SK-N-SH (cell line): ENCODE results near the gene LIPN. TPM values are rescaled to one million over a fixed set of nuclear protein-coding genes. Genes with fewer than 3 reads are reported as not detected.
A peak's percentile ranks its signal among the peaks of the same experiment; 100 is the strongest.

Experiments
- CTCF ChIA-PET: fragments of 300-600, 350-600 bp; formaldehyde crosslinking; extraction: SDS; loops from one replicate; lab custom pipeline; 2021; lab: Yijun Ruan, JAX
- POLR2A ChIA-PET: fragments of 350-600 bp; sonication (Branson Sonifier 250); formaldehyde crosslinking; extraction: SDS; loops from one replicate; lab custom pipeline; 2020; ENCODE audit warnings: antibody characterized with exemption, inconsistent platforms; lab: Yijun Ruan, JAX
- DNase-seq: peaks from one replicate; pipeline ENCODE4 v3.0.0; 2012
- H2AFZ ChIP-seq: fragments of 200-600 bp; sonication (generic); 2 replicates; pipeline ENCODE4 v1.8.1; 2016; ENCODE audit warnings: antibody characterized with exemption, mild to moderate bottlenecking, low read depth
- H3F3A ChIP-seq: fragments of 200-600 bp; sonication (generic); replicated peaks from 2 replicates; pipeline ENCODE3; 2016; ENCODE audit warnings: antibody characterized with exemption, mild to moderate bottlenecking; ENCODE audit not compliant: insufficient read depth
- H3K27ac ChIP-seq, 2 experiments: fragments of 200-500 bp in 1 of 2; fragments of 200-600 bp in 1 of 2; sonication (Bioruptor generic) in 1 of 2; sonication (generic), shearing (Covaris generic) in 1 of 2; 2 replicates each; pipeline versions ENCODE4 v1.5.1 to v1.6.1; 2014 to 2016; ENCODE audit warnings: low read depth in 2 of 2, inconsistent platforms in 1 of 2, low read length in 1 of 2, mild to moderate bottlenecking in 1 of 2, mixed read lengths in 1 of 2
- H3K27me3 ChIP-seq: fragments of 200-600 bp; sonication (generic), shearing (Covaris generic); 2 replicates; pipeline ENCODE4 v1.6.1; 2016; ENCODE audit warnings: mixed run types; ENCODE audit not compliant: insufficient read depth
- H3K36me3 ChIP-seq, 2 experiments: fragments of 200-500 bp in 1 of 2; fragments of 200-600 bp in 1 of 2; sonication (Bioruptor generic) in 1 of 2; sonication (generic) in 1 of 2; replicated peaks in 1 of 2; 2 replicates each; pipeline versions ENCODE3 to v1.5.1; 2014 to 2016; ENCODE audit warnings: low read length in 1 of 2, mild to moderate bottlenecking in 1 of 2; ENCODE audit not compliant: insufficient read depth in 2 of 2, control insufficient read depth in 1 of 2
- H3K4me1 ChIP-seq, 2 experiments: fragments of 200-500 bp in 1 of 2; fragments of 200-600 bp in 1 of 2; sonication (Bioruptor generic) in 1 of 2; sonication (generic), shearing (Covaris generic) in 1 of 2; 2 replicates each; pipeline versions ENCODE4 v1.5.1 to v1.6.1; 2014 to 2016; ENCODE audit warnings: low read depth in 1 of 2, low read length in 1 of 2, mixed run types in 1 of 2; ENCODE audit not compliant: insufficient read depth in 2 of 2, control insufficient read depth in 1 of 2
- H3K4me2 ChIP-seq: fragments of 200-600 bp; sonication (generic), shearing (Covaris generic); 2 replicates; pipeline ENCODE4 v1.6.1; 2017; ENCODE audit warnings: mixed run types
- H3K4me3 ChIP-seq, 2 experiments: fragments of 200-500 bp in 1 of 2; fragments of 200-600 bp in 1 of 2; sonication (Bioruptor generic) in 1 of 2; sonication (generic), shearing (Covaris generic) in 1 of 2; 2 replicates each; pipeline versions ENCODE4 v1.5.1 to v1.8.1; 2014 to 2016; ENCODE audit warnings: low read depth in 2 of 2, inconsistent platforms in 1 of 2, low read length in 1 of 2, mild to moderate bottlenecking in 1 of 2, mixed read lengths in 1 of 2, moderate library complexity in 1 of 2
- H3K79me2 ChIP-seq: fragments of 200-600 bp; sonication (generic); 2 replicates; pipeline ENCODE4 v1.8.1; 2017; ENCODE audit warnings: mild to moderate bottlenecking; ENCODE audit not compliant: insufficient read depth
- H3K9ac ChIP-seq: fragments of 200-600 bp; sonication (generic); 2 replicates; pipeline ENCODE4 v1.6.1; 2017; ENCODE audit warnings: mixed run types
- H3K9me2 ChIP-seq: fragments of 200-600 bp; sonication (generic); 2 replicates; pipeline ENCODE4 v1.6.1; 2017; ENCODE audit warnings: mixed run types
- H3K9me3 ChIP-seq: fragments of 200-600 bp; sonication (generic); 2 replicates; pipeline ENCODE4 v1.6.1; 2017; ENCODE audit warnings: mixed run types, mild to moderate bottlenecking, moderate library complexity
- H4K20me1 ChIP-seq: fragments of 200-600 bp; sonication (generic); 2 replicates; pipeline ENCODE4 v1.6.1; 2017; ENCODE audit warnings: mild to moderate bottlenecking, mixed run types; ENCODE audit not compliant: insufficient read depth
- ELF1 ChIP-seq: IDR thresholded peaks from 2 replicates; pipeline ENCODE4 v1.4.0; 2012
- EP300 ChIP-seq, 2 experiments: IDR thresholded peaks; 2 replicates each; pipeline versions ENCODE4 v1.4.0 to v1.6.1; 2012; ENCODE audit warnings: borderline replicate concordance in 1 of 2, low read depth in 1 of 2, low read length in 1 of 2
- EZH2phosphoT487 ChIP-seq: fragments of 200-600 bp; sonication (generic); IDR thresholded peaks from 2 replicates; pipeline ENCODE4 v1.6.1; 2017; ENCODE audit warnings: low read depth, mixed run types, mild to moderate bottlenecking, antibody characterized with exemption, moderate library complexity, borderline replicate concordance
- FOSL2 ChIP-seq: IDR thresholded peaks from 2 replicates; pipeline ENCODE4 v1.4.0; 2012; ENCODE audit warnings: low read depth, mild to moderate bottlenecking, moderate library complexity, borderline replicate concordance
- FOXJ3 ChIP-seq: sonication (generic); formaldehyde crosslinking; IDR thresholded peaks from 2 replicates; pipeline ENCODE4 v1.5.1; 2020; ENCODE audit warnings: mild to moderate bottlenecking, missing genetic modification reagents
- GABPA ChIP-seq: IDR thresholded peaks from 2 replicates; pipeline ENCODE4 v1.4.0; 2012; ENCODE audit warnings: low read depth, mild to moderate bottlenecking
- GATA2 ChIP-seq: sonication (generic); formaldehyde crosslinking; IDR thresholded peaks from 2 replicates; pipeline ENCODE4 v1.5.0; 2020; ENCODE audit warnings: mild to moderate bottlenecking, missing genetic modification reagents
- JUND ChIP-seq: IDR thresholded peaks from 2 replicates; pipeline ENCODE4 v1.4.0; 2012
- MXI1 ChIP-seq: IDR thresholded peaks from 2 replicates; pipeline ENCODE4 v1.6.1; 2012; ENCODE audit warnings: mild to moderate bottlenecking, low read depth, low read length, improper control_type of control experiment
- POLR2AphosphoS5 ChIP-seq: IDR thresholded peaks from 2 replicates; pipeline ENCODE4 v1.6.1; 2012; ENCODE audit warnings: low read depth, low read length
- RFX5 ChIP-seq: IDR thresholded peaks from 2 replicates; pipeline ENCODE4 v1.6.1; 2012; ENCODE audit warnings: mild to moderate bottlenecking, improper control_type of control experiment, low read length
- RXRA ChIP-seq: IDR thresholded peaks from 2 replicates; pipeline ENCODE4 v1.4.0; 2012; ENCODE audit warnings: low read depth, mild to moderate bottlenecking, borderline replicate concordance
- TAF1 ChIP-seq: IDR thresholded peaks from 2 replicates; pipeline ENCODE4 v1.6.1; 2012; ENCODE audit warnings: low read depth, mild to moderate bottlenecking, low read length, moderate library complexity, borderline replicate concordance
- TCF12 ChIP-seq: IDR thresholded peaks from 2 replicates; pipeline ENCODE4 v1.4.0; 2012
- TEAD4 ChIP-seq: IDR thresholded peaks from 2 replicates; pipeline ENCODE4 v1.4.0; 2012; ENCODE audit warnings: mild to moderate bottlenecking, borderline replicate concordance; ENCODE audit not compliant: insufficient read depth
- YY1 ChIP-seq: IDR thresholded peaks from 2 replicates; pipeline ENCODE4 v1.4.0; 2012; ENCODE audit warnings: low read depth, mild to moderate bottlenecking
- WGBS: methylation state at CpG from one replicate; pipeline ENCODE4 v1.1.6; 2017; ENCODE audit warnings: low lambda C conversion rate; 5-methylcytosine and 5-hydroxymethylcytosine counted together
- polyA plus RNA-seq, 3 experiments: library from polyadenylated mRNA; depleted of rRNA; stranded (reverse); fragments of >200 nt; gene quantifications; 2 replicates each; pipeline ENCODE4 v1.2.3, GENCODE V29; 2012
- TF ChIP-seq, protein P1 (sequence below): fragments of 150-350 bp; IDR thresholded peaks from 2 replicates; pipeline ENCODE4 v1.6.1; 2017; ENCODE audit warnings: antibody characterized with exemption, low read length, low read depth, borderline replicate concordance
- TF ChIP-seq, protein P2 (sequence below): IDR thresholded peaks from 2 replicates; pipeline ENCODE4 v1.4.0; 2012; ENCODE audit warnings: low read depth, borderline replicate concordance
- TF ChIP-seq, protein P3 (sequence below): fragments of 200-600 bp; sonication (generic); IDR thresholded peaks from 2 replicates; pipeline ENCODE4 v1.6.1; 2017; ENCODE audit warnings: antibody characterized with exemption, mild to moderate bottlenecking, moderate library complexity
- TF ChIP-seq, protein P4 (sequence below): IDR thresholded peaks from 2 replicates; pipeline ENCODE4 v1.4.0; 2012; ENCODE audit warnings: low read depth, borderline replicate concordance

Gene LIPN
- polyA plus RNA-seq, 1 of the 3 experiments (the other 2 are of a cell fraction): not detected

DNA sequence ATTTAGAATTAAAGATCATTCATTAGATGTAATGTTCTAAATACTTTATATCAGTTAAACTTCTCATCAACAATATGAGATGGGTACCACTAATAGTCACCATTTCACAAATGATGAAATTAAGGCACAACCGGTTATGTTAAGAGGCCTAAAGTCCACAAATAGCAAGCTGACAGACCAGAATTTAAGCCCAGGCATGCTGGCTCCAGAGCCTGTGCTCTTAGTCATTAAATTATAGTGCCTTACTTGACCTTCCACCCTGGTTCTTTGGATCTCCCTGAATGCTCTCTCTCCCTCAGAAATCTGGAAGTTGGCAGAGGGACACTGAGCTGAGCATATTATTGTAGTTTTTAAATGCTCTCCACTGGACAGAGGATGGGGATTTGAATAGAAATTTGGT lies 3.6 kb downstream of the LIPN start:
- 0 out of 2 replicates have a peak overlapping the region, but pooled peaks have one; percentile 36 for H2AFZ ChIP-seq
- H3K9me3 ChIP-seq: no peaks in the 10 kb centered on the region
- no peaks in the 10 kb centered on the region for H4K20me1 ChIP-seq
- no peaks in the 10 kb centered on the region for H3K4me1 ChIP-seq
- no peak overlapping the region for H3K4me3 ChIP-seq
- no peaks in the 10 kb centered on the region for H3K36me3 ChIP-seq
- DNase-seq: no peak
- H3K9ac ChIP-seq: no peak overlapping the region
- CTCF ChIA-PET: interaction anchor here (0.7 to 1.6 kb wide), 2 partner anchors 15 to 47 kb away, joined by 3 to 4 read pairs; no protein-coding TSS in a partner anchor
- peaks cover under 1% of the 10 kb centered on the region for H3F3A ChIP-seq
- TF ChIP-seq ELF1: no peak
- TF ChIP-seq GATA2 (CRISPR knock-in tag): no peak
- no peak for TF ChIP-seq EZH2phosphoT487
- TF ChIP-seq RFX5: no peak
- no peak for TF ChIP-seq MXI1
- no peak for TF ChIP-seq FOSL2
- no peak for TF ChIP-seq JUND
- TF ChIP-seq FOXJ3: no peak
- TF ChIP-seq TEAD4: no peak
- TF ChIP-seq, all 33 proteins: peak for 0
- H3K4me2 ChIP-seq: no peak overlapping the region
- H3K27me3 ChIP-seq: no peaks in the 10 kb centered on the region
- no peaks in the 10 kb centered on the region for H3K79me2 ChIP-seq
- no peaks in the 10 kb centered on the region for H3K9me2 ChIP-seq
- WGBS: 86% methylated on average over 1 of the region's 1 CpG
- no peak overlapping the region for H3K27ac ChIP-seq
- POLR2A ChIA-PET: no interaction called here

DNA sequence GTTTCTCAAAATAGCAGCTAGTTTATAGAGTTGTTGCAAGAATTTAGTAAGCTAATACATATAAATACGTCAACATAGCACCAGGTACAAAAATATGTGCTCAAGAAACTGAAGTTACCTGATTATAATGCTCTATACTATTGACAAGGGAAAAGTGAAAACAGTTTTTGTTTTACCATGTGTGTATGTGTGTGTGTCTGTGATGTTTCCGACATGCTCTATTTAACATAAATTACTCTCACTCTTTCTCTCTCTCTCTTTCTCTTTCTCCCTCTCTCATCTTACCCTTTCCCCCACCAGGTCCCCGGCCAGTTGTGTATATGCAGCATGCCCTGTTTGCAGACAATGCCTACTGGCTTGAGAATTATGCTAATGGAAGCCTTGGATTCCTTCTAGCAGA lies 4.3 kb downstream of the LIPN start:
- H3K9me3 ChIP-seq: no peaks in the 10 kb centered on the region
- H3K79me2 ChIP-seq: no peaks in the 10 kb centered on the region
- H3K4me3 ChIP-seq: no peak overlapping the region
- ChIA-PET POLR2A (no interaction called here), CTCF (interaction anchor here (0.7 to 1.7 kb wide), 5 partner anchors 14 to 46 kb away, joined by 3 to 4 read pairs (median 4); no protein-coding TSS in a partner anchor)
- TF ChIP-seq EZH2phosphoT487 (no peak), TEAD4 (no peak), EP300 (IDR thresholded peaks at IDR 0.05; ENCODE audit: borderline replicate concordance in 1 of 2, low read depth in 1 of 2, low read length in 1 of 2) (no peak), RXRA (no peak), GABPA (no peak), ELF1 (no peak), TAF1 (no peak), TCF12 (no peak), POLR2AphosphoS5 (no peak), YY1 (no peak), RFX5 (no peak), JUND (no peak)
- TF ChIP-seq, protein P1, sequence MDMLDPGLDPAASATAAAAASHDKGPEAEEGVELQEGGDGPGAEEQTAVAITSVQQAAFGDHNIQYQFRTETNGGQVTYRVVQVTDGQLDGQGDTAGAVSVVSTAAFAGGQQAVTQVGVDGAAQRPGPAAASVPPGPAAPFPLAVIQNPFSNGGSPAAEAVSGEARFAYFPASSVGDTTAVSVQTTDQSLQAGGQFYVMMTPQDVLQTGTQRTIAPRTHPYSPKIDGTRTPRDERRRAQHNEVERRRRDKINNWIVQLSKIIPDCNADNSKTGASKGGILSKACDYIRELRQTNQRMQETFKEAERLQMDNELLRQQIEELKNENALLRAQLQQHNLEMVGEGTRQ: no peak
- TF ChIP-seq, protein P2, sequence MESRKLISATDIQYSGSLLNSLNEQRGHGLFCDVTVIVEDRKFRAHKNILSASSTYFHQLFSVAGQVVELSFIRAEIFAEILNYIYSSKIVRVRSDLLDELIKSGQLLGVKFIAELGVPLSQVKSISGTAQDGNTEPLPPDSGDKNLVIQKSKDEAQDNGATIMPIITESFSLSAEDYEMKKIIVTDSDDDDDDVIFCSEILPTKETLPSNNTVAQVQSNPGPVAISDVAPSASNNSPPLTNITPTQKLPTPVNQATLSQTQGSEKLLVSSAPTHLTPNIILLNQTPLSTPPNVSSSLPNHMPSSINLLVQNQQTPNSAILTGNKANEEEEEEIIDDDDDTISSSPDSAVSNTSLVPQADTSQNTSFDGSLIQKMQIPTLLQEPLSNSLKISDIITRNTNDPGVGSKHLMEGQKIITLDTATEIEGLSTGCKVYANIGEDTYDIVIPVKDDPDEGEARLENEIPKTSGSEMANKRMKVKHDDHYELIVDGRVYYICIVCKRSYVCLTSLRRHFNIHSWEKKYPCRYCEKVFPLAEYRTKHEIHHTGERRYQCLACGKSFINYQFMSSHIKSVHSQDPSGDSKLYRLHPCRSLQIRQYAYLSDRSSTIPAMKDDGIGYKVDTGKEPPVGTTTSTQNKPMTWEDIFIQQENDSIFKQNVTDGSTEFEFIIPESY: no peak
- TF ChIP-seq, protein P3, sequence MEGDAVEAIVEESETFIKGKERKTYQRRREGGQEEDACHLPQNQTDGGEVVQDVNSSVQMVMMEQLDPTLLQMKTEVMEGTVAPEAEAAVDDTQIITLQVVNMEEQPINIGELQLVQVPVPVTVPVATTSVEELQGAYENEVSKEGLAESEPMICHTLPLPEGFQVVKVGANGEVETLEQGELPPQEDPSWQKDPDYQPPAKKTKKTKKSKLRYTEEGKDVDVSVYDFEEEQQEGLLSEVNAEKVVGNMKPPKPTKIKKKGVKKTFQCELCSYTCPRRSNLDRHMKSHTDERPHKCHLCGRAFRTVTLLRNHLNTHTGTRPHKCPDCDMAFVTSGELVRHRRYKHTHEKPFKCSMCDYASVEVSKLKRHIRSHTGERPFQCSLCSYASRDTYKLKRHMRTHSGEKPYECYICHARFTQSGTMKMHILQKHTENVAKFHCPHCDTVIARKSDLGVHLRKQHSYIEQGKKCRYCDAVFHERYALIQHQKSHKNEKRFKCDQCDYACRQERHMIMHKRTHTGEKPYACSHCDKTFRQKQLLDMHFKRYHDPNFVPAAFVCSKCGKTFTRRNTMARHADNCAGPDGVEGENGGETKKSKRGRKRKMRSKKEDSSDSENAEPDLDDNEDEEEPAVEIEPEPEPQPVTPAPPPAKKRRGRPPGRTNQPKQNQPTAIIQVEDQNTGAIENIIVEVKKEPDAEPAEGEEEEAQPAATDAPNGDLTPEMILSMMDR: no peak
- TF ChIP-seq, protein P4, sequence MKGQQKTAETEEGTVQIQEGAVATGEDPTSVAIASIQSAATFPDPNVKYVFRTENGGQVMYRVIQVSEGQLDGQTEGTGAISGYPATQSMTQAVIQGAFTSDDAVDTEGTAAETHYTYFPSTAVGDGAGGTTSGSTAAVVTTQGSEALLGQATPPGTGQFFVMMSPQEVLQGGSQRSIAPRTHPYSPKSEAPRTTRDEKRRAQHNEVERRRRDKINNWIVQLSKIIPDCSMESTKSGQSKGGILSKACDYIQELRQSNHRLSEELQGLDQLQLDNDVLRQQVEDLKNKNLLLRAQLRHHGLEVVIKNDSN: no peak
- DNase-seq: no peak
- no peaks in the 10 kb centered on the region for H3K27me3 ChIP-seq
- no peak overlapping the region for H3K4me2 ChIP-seq
- H3K4me1 ChIP-seq: no peaks in the 10 kb centered on the region
- no peaks in the 10 kb centered on the region for H4K20me1 ChIP-seq
- 83% methylated on average over 3 of the region's 3 CpGs for WGBS
- no peak overlapping the region for H3K27ac ChIP-seq
- no peaks in the 10 kb centered on the region for H3K36me3 ChIP-seq
- peaks cover 5% of the 10 kb centered on the region for H3F3A ChIP-seq
- H3K9me2 ChIP-seq: no peaks in the 10 kb centered on the region
- no peak overlapping the region for H2AFZ ChIP-seq
- no peak overlapping the region for H3K9ac ChIP-seq
